Transverse colon (tissue), 4 donors: ENCODE measurements around the gene CALML6.

Experiments used
- POLR2A ChIP-seq: fragments of 450-650 bp; IDR thresholded peaks from one replicate; pipeline ENCODE4 v1.6.1; 2016; ENCODE audit warnings: antibody characterized with exemption, mild to moderate bottlenecking, moderate library complexity
- POLR2AphosphoS5 ChIP-seq, 3 donors: sonication (generic); formaldehyde crosslinking; IDR thresholded peaks; one replicate each; pipeline ENCODE4 v1.6.1; 2016; ENCODE audit warnings: antibody characterized with exemption in 3 of 3
- TF ChIP-seq, protein P1 (sequence below), 5 experiments: fragments of 200-600 bp in 3 of 5; fragments of 450-650 bp in 2 of 5; sonication (generic) in 3 of 5; IDR thresholded peaks; 1 replicate in 2 of 5; 2 replicates in 3 of 5; pipeline ENCODE4 v1.5.1; 2016 to 2017; ENCODE audit warnings: antibody characterized with exemption in 5 of 5, inconsistent platforms in 3 of 5, mild to moderate bottlenecking in 2 of 5, moderate library complexity in 1 of 5

- TF ChIP-seq, protein P1, sequence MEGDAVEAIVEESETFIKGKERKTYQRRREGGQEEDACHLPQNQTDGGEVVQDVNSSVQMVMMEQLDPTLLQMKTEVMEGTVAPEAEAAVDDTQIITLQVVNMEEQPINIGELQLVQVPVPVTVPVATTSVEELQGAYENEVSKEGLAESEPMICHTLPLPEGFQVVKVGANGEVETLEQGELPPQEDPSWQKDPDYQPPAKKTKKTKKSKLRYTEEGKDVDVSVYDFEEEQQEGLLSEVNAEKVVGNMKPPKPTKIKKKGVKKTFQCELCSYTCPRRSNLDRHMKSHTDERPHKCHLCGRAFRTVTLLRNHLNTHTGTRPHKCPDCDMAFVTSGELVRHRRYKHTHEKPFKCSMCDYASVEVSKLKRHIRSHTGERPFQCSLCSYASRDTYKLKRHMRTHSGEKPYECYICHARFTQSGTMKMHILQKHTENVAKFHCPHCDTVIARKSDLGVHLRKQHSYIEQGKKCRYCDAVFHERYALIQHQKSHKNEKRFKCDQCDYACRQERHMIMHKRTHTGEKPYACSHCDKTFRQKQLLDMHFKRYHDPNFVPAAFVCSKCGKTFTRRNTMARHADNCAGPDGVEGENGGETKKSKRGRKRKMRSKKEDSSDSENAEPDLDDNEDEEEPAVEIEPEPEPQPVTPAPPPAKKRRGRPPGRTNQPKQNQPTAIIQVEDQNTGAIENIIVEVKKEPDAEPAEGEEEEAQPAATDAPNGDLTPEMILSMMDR (IDR thresholded peaks at IDR 0.05), result no peak
- TF ChIP-seq POLR2AphosphoS5 (IDR thresholded peaks at IDR 0.05) (no peak), POLR2A (no peak)
Observed at GRCh38 chr1:1945782-1946393, 30.8 kb downstream of the CALML6 start.
